SK-N-SH treated with all-trans-retinoic acid at 6 μM for 48 hours (cell line): ENCODE results near the gene ABHD10.

Experiments
- ARNTL ChIP-seq: fragments of 450-650 bp; formaldehyde crosslinking; IDR thresholded peaks from 2 replicates; pipeline ENCODE4 v1.5.0; 2020; ENCODE audit warnings: low read depth, mild to moderate bottlenecking, moderate library complexity, borderline replicate concordance
- PPARA ChIP-seq: fragments of 250-450 bp; sonication (Bioruptor Pico); IDR thresholded peaks from 2 replicates; pipeline ENCODE4 v1.5.0; 2020; ENCODE audit warnings: mild to moderate bottlenecking, borderline replicate concordance
- ZFP3 ChIP-seq: fragments of 250-450 bp; sonication (Bioruptor Pico); IDR thresholded peaks from 2 replicates; pipeline ENCODE4 v1.5.0; 2020; ENCODE audit warnings: mild to moderate bottlenecking, moderate library complexity
- ZFP30 ChIP-seq: fragments of 450-650 bp; formaldehyde crosslinking; IDR thresholded peaks from 2 replicates; pipeline ENCODE4 v1.5.0; 2022; ENCODE audit warnings: mild to moderate bottlenecking, moderate library complexity
- ZNF70 ChIP-seq: fragments of 450-650 bp; formaldehyde crosslinking; IDR thresholded peaks from 2 replicates; pipeline ENCODE4 v1.5.0; 2020; ENCODE audit warnings: mild to moderate bottlenecking, moderate library complexity
- ZNF8 ChIP-seq: fragments of 450-650 bp; formaldehyde crosslinking; IDR thresholded peaks from 2 replicates; pipeline ENCODE4 v1.5.0; 2020; ENCODE audit warnings: mild to moderate bottlenecking, moderate library complexity
- TF ChIP-seq, protein P1 (sequence below): fragments of 250-450 bp; sonication (Bioruptor Pico); IDR thresholded peaks from 2 replicates; pipeline ENCODE4 v1.5.1; 2020; ENCODE audit warnings: low read depth, mild to moderate bottlenecking, moderate library complexity
- TF ChIP-seq, protein P2 (sequence below): fragments of 250-450 bp; sonication (Bioruptor Pico); IDR thresholded peaks from 2 replicates; pipeline ENCODE4 v1.8.0; 2020; ENCODE audit warnings: mild to moderate bottlenecking, moderate library complexity, borderline replicate concordance
- TF ChIP-seq, protein P3 (sequence below): fragments of 250-450 bp; sonication (Bioruptor Pico); IDR thresholded peaks from 2 replicates; pipeline ENCODE4 v1.8.0; 2021; ENCODE audit warnings: low read depth, mild to moderate bottlenecking, moderate library complexity, borderline replicate concordance
- TF ChIP-seq, protein P4 (sequence below): fragments of 250-450 bp; sonication (Bioruptor Pico); IDR thresholded peaks from 2 replicates; pipeline ENCODE4 v1.5.0; 2020; ENCODE audit warnings: mild to moderate bottlenecking, moderate library complexity

DNA sequence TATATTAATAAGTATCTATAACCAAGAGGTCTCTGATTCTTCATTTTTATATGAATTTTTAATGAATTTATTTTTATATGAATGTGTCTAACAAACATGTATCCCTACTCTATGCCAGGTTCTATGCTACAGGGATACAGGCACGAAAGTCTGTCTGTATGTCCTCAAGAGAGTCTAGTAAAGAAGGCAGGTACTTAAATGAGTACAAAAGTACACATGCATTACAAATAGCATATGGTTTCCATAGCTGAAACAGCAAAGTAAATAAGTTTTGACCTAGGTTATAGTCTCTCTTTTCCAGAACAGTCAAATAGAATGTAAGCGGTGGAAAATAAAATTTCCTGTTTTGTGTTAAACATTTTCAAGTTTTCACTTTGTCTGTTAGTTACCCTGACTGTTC is 13.3 kb upstream of the ABHD10 start:
- TF ChIP-seq ARNTL (CRISPR knock-in tag) (no peak), ZFP30 (CRISPR knock-in tag) (no peak), ZFP3 (CRISPR knock-in tag) (no peak), ZNF70 (no peak), PPARA (no peak), ZNF8 (no peak)
- TF ChIP-seq, protein P1, sequence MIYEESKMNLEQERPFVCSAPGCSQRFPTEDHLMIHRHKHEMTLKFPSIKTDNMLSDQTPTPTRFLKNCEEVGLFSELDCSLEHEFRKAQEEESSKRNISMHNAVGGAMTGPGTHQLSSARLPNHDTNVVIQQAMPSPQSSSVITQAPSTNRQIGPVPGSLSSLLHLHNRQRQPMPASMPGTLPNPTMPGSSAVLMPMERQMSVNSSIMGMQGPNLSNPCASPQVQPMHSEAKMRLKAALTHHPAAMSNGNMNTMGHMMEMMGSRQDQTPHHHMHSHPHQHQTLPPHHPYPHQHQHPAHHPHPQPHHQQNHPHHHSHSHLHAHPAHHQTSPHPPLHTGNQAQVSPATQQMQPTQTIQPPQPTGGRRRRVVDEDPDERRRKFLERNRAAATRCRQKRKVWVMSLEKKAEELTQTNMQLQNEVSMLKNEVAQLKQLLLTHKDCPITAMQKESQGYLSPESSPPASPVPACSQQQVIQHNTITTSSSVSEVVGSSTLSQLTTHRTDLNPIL (CRISPR knock-in tag) = no peak
- TF ChIP-seq, protein P2, sequence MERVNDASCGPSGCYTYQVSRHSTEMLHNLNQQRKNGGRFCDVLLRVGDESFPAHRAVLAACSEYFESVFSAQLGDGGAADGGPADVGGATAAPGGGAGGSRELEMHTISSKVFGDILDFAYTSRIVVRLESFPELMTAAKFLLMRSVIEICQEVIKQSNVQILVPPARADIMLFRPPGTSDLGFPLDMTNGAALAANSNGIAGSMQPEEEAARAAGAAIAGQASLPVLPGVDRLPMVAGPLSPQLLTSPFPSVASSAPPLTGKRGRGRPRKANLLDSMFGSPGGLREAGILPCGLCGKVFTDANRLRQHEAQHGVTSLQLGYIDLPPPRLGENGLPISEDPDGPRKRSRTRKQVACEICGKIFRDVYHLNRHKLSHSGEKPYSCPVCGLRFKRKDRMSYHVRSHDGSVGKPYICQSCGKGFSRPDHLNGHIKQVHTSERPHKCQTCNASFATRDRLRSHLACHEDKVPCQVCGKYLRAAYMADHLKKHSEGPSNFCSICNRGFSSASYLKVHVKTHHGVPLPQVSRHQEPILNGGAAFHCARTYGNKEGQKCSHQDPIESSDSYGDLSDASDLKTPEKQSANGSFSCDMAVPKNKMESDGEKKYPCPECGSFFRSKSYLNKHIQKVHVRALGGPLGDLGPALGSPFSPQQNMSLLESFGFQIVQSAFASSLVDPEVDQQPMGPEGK (CRISPR knock-in tag) = no peak
- TF ChIP-seq, protein P3, sequence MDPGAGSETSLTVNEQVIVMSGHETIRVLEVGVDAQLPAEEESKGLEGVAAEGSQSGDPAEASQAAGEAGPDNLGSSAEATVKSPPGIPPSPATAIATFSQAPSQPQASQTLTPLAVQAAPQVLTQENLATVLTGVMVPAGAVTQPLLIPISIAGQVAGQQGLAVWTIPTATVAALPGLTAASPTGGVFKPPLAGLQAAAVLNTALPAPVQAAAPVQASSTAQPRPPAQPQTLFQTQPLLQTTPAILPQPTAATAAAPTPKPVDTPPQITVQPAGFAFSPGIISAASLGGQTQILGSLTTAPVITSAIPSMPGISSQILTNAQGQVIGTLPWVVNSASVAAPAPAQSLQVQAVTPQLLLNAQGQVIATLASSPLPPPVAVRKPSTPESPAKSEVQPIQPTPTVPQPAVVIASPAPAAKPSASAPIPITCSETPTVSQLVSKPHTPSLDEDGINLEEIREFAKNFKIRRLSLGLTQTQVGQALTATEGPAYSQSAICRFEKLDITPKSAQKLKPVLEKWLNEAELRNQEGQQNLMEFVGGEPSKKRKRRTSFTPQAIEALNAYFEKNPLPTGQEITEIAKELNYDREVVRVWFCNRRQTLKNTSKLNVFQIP = no peak
- TF ChIP-seq, protein P4, sequence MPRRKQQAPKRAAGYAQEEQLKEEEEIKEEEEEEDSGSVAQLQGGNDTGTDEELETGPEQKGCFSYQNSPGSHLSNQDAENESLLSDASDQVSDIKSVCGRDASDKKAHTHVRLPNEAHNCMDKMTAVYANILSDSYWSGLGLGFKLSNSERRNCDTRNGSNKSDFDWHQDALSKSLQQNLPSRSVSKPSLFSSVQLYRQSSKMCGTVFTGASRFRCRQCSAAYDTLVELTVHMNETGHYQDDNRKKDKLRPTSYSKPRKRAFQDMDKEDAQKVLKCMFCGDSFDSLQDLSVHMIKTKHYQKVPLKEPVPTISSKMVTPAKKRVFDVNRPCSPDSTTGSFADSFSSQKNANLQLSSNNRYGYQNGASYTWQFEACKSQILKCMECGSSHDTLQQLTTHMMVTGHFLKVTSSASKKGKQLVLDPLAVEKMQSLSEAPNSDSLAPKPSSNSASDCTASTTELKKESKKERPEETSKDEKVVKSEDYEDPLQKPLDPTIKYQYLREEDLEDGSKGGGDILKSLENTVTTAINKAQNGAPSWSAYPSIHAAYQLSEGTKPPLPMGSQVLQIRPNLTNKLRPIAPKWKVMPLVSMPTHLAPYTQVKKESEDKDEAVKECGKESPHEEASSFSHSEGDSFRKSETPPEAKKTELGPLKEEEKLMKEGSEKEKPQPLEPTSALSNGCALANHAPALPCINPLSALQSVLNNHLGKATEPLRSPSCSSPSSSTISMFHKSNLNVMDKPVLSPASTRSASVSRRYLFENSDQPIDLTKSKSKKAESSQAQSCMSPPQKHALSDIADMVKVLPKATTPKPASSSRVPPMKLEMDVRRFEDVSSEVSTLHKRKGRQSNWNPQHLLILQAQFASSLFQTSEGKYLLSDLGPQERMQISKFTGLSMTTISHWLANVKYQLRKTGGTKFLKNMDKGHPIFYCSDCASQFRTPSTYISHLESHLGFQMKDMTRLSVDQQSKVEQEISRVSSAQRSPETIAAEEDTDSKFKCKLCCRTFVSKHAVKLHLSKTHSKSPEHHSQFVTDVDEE (CRISPR knock-in tag) = no peak
